HL-60 (cell line): ENCODE data around the gene CELSR2.

Source experiments
- SPI1 ChIP-seq: IDR thresholded peaks from 2 replicates; pipeline ENCODE4 v1.6.1; 2012; ENCODE audit warnings: low read depth, mild to moderate bottlenecking, borderline replicate concordance
- TF ChIP-seq, protein P1 (sequence below): IDR thresholded peaks from one replicate; pipeline ENCODE4 v1.5.1; 2011; ENCODE audit warnings: low read length, control low read depth, inconsistent platforms; ENCODE audit not compliant: insufficient read depth
- TF ChIP-seq, protein P2 (sequence below): IDR thresholded peaks from 2 replicates; pipeline ENCODE4 v1.6.1; 2012; ENCODE audit warnings: low read depth; ENCODE audit not compliant: insufficient replicate concordance

- TF ChIP-seq, protein P1, sequence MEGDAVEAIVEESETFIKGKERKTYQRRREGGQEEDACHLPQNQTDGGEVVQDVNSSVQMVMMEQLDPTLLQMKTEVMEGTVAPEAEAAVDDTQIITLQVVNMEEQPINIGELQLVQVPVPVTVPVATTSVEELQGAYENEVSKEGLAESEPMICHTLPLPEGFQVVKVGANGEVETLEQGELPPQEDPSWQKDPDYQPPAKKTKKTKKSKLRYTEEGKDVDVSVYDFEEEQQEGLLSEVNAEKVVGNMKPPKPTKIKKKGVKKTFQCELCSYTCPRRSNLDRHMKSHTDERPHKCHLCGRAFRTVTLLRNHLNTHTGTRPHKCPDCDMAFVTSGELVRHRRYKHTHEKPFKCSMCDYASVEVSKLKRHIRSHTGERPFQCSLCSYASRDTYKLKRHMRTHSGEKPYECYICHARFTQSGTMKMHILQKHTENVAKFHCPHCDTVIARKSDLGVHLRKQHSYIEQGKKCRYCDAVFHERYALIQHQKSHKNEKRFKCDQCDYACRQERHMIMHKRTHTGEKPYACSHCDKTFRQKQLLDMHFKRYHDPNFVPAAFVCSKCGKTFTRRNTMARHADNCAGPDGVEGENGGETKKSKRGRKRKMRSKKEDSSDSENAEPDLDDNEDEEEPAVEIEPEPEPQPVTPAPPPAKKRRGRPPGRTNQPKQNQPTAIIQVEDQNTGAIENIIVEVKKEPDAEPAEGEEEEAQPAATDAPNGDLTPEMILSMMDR: no peak
- TF ChIP-seq, protein P2, sequence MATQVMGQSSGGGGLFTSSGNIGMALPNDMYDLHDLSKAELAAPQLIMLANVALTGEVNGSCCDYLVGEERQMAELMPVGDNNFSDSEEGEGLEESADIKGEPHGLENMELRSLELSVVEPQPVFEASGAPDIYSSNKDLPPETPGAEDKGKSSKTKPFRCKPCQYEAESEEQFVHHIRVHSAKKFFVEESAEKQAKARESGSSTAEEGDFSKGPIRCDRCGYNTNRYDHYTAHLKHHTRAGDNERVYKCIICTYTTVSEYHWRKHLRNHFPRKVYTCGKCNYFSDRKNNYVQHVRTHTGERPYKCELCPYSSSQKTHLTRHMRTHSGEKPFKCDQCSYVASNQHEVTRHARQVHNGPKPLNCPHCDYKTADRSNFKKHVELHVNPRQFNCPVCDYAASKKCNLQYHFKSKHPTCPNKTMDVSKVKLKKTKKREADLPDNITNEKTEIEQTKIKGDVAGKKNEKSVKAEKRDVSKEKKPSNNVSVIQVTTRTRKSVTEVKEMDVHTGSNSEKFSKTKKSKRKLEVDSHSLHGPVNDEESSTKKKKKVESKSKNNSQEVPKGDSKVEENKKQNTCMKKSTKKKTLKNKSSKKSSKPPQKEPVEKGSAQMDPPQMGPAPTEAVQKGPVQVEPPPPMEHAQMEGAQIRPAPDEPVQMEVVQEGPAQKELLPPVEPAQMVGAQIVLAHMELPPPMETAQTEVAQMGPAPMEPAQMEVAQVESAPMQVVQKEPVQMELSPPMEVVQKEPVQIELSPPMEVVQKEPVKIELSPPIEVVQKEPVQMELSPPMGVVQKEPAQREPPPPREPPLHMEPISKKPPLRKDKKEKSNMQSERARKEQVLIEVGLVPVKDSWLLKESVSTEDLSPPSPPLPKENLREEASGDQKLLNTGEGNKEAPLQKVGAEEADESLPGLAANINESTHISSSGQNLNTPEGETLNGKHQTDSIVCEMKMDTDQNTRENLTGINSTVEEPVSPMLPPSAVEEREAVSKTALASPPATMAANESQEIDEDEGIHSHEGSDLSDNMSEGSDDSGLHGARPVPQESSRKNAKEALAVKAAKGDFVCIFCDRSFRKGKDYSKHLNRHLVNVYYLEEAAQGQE: no peak
- TF ChIP-seq SPI1: no peak
Observed at GRCh38 chr1:109231066-109231465, 18.3 kb upstream of the CELSR2 start.
